WTC11 (cell line): ENCODE results near the gene HYI. TPM values are rescaled to one million over a fixed set of nuclear protein-coding genes. Genes with fewer than 3 reads are reported as not detected.

Experiments
- ATAC-seq: fragments of 200-7000 bp; cut with Tn5 transposase; 2 replicates; pipeline ENCODE4 v1.10.0; 2021; ENCODE audit warnings: mild to moderate bottlenecking, moderate library complexity
- CTCF ChIA-PET: fragments of 300-600 bp; sonication (Branson Sonifier 250); formaldehyde crosslinking; loops from one replicate; lab custom pipeline; 2021; ENCODE audit warnings: antibody characterized with exemption; lab: Charles Lee
- POLR2A ChIA-PET: fragments of 350-600 bp; sonication (Branson Sonifier 250); formaldehyde crosslinking; loops from one replicate; lab custom pipeline; 2021; ENCODE audit warnings: antibody characterized with exemption; lab: Charles Lee
- DNase-seq: peaks from one replicate; pipeline ENCODE4 v3.0.0; 2021; ENCODE audit warnings: low spot score
- H3K27ac Mint-ChIP-seq: 2 replicates; pipeline ENCODE4 v1.8.0; 2021; ENCODE audit warnings: mixed read lengths
- H3K27me3 Mint-ChIP-seq: 2 replicates; pipeline ENCODE4 v1.8.0; 2021; ENCODE audit warnings: low read depth, mild to moderate bottlenecking, moderate library complexity, mixed read lengths
- H3K36me3 Mint-ChIP-seq: 2 replicates; pipeline ENCODE4 v1.8.0; 2021; ENCODE audit warnings: mixed read lengths
- H3K4me1 Mint-ChIP-seq: 2 replicates; pipeline ENCODE4 v1.8.0; 2022; ENCODE audit warnings: mixed read lengths
- H3K4me3 Mint-ChIP-seq: 2 replicates; pipeline ENCODE4 v1.8.0; 2021; ENCODE audit warnings: mild to moderate bottlenecking, moderate library complexity, mixed read lengths
- H3K9me3 Mint-ChIP-seq: 2 replicates; pipeline ENCODE4 v1.8.0; 2021; ENCODE audit warnings: mixed read lengths
- AR ChIP-seq: fragments of 250-450 bp; sonication (Bioruptor Pico); IDR thresholded peaks from 2 replicates; pipeline ENCODE4 v1.9.0; 2021; ENCODE audit warnings: mild to moderate bottlenecking
- CDX4 ChIP-seq: fragments of 250-450 bp; sonication (Bioruptor Pico); IDR thresholded peaks from 2 replicates; pipeline ENCODE4 v1.9.0; 2021; ENCODE audit warnings: moderate library complexity, mild to moderate bottlenecking, inconsistent platforms, borderline replicate concordance
- CREM ChIP-seq: sonication (generic); formaldehyde crosslinking; IDR thresholded peaks from 2 replicates; pipeline ENCODE4 v1.8.1; 2022; ENCODE audit warnings: mild to moderate bottlenecking, missing genetic modification reagents, moderate library complexity
- E2F1 ChIP-seq: sonication (generic); formaldehyde crosslinking; IDR thresholded peaks from 2 replicates; pipeline ENCODE4 v1.8.0; 2022; ENCODE audit warnings: mild to moderate bottlenecking, missing genetic modification reagents
- FOXP1 ChIP-seq: sonication (generic); formaldehyde crosslinking; IDR thresholded peaks from 2 replicates; pipeline ENCODE4 v1.8.0; 2022; ENCODE audit warnings: missing genetic modification reagents, mild to moderate bottlenecking, moderate library complexity, borderline replicate concordance
- FOXP4 ChIP-seq: sonication (generic); formaldehyde crosslinking; IDR thresholded peaks from 2 replicates; pipeline ENCODE4 v1.8.0; 2022; ENCODE audit warnings: mild to moderate bottlenecking, missing genetic modification reagents
- GTF2I ChIP-seq: fragments of 250-450 bp; sonication (Bioruptor Pico); conservative IDR thresholded peaks from 2 replicates; pipeline ENCODE4 v1.4.0; 2021; ENCODE audit warnings: mild to moderate bottlenecking
- MXD4 ChIP-seq: fragments of 250-450 bp; sonication (Bioruptor Pico); IDR thresholded peaks from 2 replicates; pipeline ENCODE4 v1.8.0; 2021; ENCODE audit warnings: mild to moderate bottlenecking, moderate library complexity, borderline replicate concordance
- MYBL2 ChIP-seq: sonication (generic); formaldehyde crosslinking; IDR thresholded peaks from 2 replicates; pipeline ENCODE4 v1.8.1; 2023; ENCODE audit warnings: mild to moderate bottlenecking, moderate library complexity, missing genetic modification reagents
- NFYB ChIP-seq: sonication (generic); formaldehyde crosslinking; conservative IDR thresholded peaks from 2 replicates; pipeline ENCODE4 v1.8.0; 2022; ENCODE audit warnings: low read depth, missing genetic modification reagents
- NR3C1 ChIP-seq: sonication (generic); formaldehyde crosslinking; conservative IDR thresholded peaks from 2 replicates; pipeline ENCODE4 v1.8.1; 2023; ENCODE audit warnings: low read depth, mild to moderate bottlenecking, missing genetic modification reagents
- PREB ChIP-seq: sonication (generic); formaldehyde crosslinking; IDR thresholded peaks from 2 replicates; pipeline ENCODE4 v1.8.1; 2022; ENCODE audit warnings: mild to moderate bottlenecking, missing genetic modification reagents, moderate library complexity, borderline replicate concordance
- SMAD3 ChIP-seq: sonication (generic); formaldehyde crosslinking; IDR thresholded peaks from 2 replicates; pipeline ENCODE4 v1.8.0; 2022; ENCODE audit warnings: missing genetic modification reagents, mild to moderate bottlenecking, borderline replicate concordance
- SMAD4 ChIP-seq: sonication (generic); formaldehyde crosslinking; IDR thresholded peaks from 2 replicates; pipeline ENCODE4 v1.8.0; 2022; ENCODE audit warnings: mild to moderate bottlenecking, missing genetic modification reagents
- SOX15 ChIP-seq: fragments of 250-450 bp; sonication (Bioruptor Pico); IDR thresholded peaks from 2 replicates; pipeline ENCODE4 v1.9.0; 2021; ENCODE audit warnings: mild to moderate bottlenecking
- SP1 ChIP-seq: sonication (generic); formaldehyde crosslinking; conservative IDR thresholded peaks from 2 replicates; pipeline ENCODE4 v1.8.1; 2022; ENCODE audit warnings: missing genetic modification reagents
- STAT6 ChIP-seq: sonication (generic); formaldehyde crosslinking; conservative IDR thresholded peaks from 2 replicates; pipeline ENCODE4 v1.8.1; 2023; ENCODE audit warnings: mild to moderate bottlenecking, low read depth, missing genetic modification reagents, moderate library complexity
- TCF7 ChIP-seq: sonication (generic); formaldehyde crosslinking; IDR thresholded peaks from 2 replicates; pipeline ENCODE4 v1.8.0; 2022; ENCODE audit warnings: mild to moderate bottlenecking, low read depth, missing genetic modification reagents, moderate library complexity
- ZNF138 ChIP-seq: sonication (generic); formaldehyde crosslinking; conservative IDR thresholded peaks from 2 replicates; pipeline ENCODE4 v1.8.1; 2022; ENCODE audit warnings: mild to moderate bottlenecking, moderate library complexity, missing genetic modification reagents
- ZNF423 ChIP-seq: fragments of 250-450 bp; sonication (Bioruptor Pico); IDR thresholded peaks from 2 replicates; pipeline ENCODE4 v2.1.2; 2022; ENCODE audit warnings: mild to moderate bottlenecking, moderate library complexity
- ZNF512 ChIP-seq: sonication (generic); formaldehyde crosslinking; IDR thresholded peaks from 2 replicates; pipeline ENCODE4 v1.8.1; 2022; ENCODE audit warnings: missing genetic modification reagents, borderline replicate concordance
- total RNA-seq: library from RNA; stranded (reverse); gene quantifications from 3 replicates; pipeline ENCODE4 v1.2.3, GENCODE V29; 2021

Gene HYI
- total RNA-seq, 1 experiment from 2014 or later, result 23.2 TPM

- no peak for DNase-seq
- no peak overlapping the region for H3K27ac Mint-ChIP-seq
- no peak for ATAC-seq
- ChIA-PET POLR2A (no interaction called here), CTCF (interaction anchor here (0.9 kb wide), 1 partner anchor 17 kb away, joined by 3 read pairs; no protein-coding TSS in a partner anchor)
- H3K4me3 Mint-ChIP-seq, result no peak overlapping the region
- peaks cover 48% of the 10 kb centered on the region for H3K36me3 Mint-ChIP-seq
- no peaks in the 10 kb centered on the region for H3K27me3 Mint-ChIP-seq
- TF ChIP-seq ZNF423, result no peak
- TF ChIP-seq FOXP4, result no peak
- TF ChIP-seq ZNF138 (CRISPR knock-in tag), result no peak
- TF ChIP-seq NFYB (CRISPR knock-in tag), result no peak
- no peak for TF ChIP-seq CREM (CRISPR knock-in tag)
- no peak for TF ChIP-seq FOXP1
- TF ChIP-seq GTF2I, result no peak
- no peak for TF ChIP-seq CDX4 (CRISPR knock-in tag)
- no peak for TF ChIP-seq MYBL2 (CRISPR knock-in tag)
- H3K9me3 Mint-ChIP-seq, result no peaks in the 10 kb centered on the region
- no peaks in the 10 kb centered on the region; the same call in 1 of the 2 replicates for H3K4me1 Mint-ChIP-seq
These were observed 22.1 kb downstream of the HYI start for GRCh38 chr1:43431676-43432075.

- ChIA-PET CTCF (no interaction called here), POLR2A (no interaction called here)
- ATAC-seq, result no peak
- no peak for DNase-seq
- Mint-ChIP-seq H3K36me3 (peaks cover 50% of the 10 kb centered on the region), H3K27me3 (no peaks in the 10 kb centered on the region), H3K9me3 (no peaks in the 10 kb centered on the region), H3K27ac (no peak overlapping the region), H3K4me1 (no peaks in the 10 kb centered on the region)
- TF ChIP-seq TCF7 (CRISPR knock-in tag), result no peak
- no peak for TF ChIP-seq MXD4
- no peak for TF ChIP-seq SMAD4 (CRISPR knock-in tag)
- no peak for TF ChIP-seq SOX15
- no peak for TF ChIP-seq E2F1 (CRISPR knock-in tag)
- no peak for TF ChIP-seq STAT6 (CRISPR knock-in tag)
- TF ChIP-seq AR (CRISPR knock-in tag), result no peak
- TF ChIP-seq PREB (CRISPR knock-in tag), result no peak
- TF ChIP-seq SP1 (CRISPR knock-in tag), result no peak
- TF ChIP-seq ZNF512 (CRISPR knock-in tag), result no peak
- TF ChIP-seq SMAD3 (CRISPR knock-in tag), result no peak
- TF ChIP-seq NR3C1 (CRISPR knock-in tag), result no peak
- TF ChIP-seq, all 79 proteins: peak for 0
- no peak overlapping the region for H3K4me3 Mint-ChIP-seq
These were observed 22.9 kb downstream of the HYI start for GRCh38 chr1:43430831-43431230.
